ENCODE results near the gene INAFM1. TPM values are rescaled to one million over a fixed set of nuclear protein-coding genes. Genes with fewer than 3 reads are reported as not detected.
A peak's percentile ranks its signal among the peaks of the same experiment; 100 is the strongest.

INAFM1 gene
- total RNA-seq (2011; cell fraction: chromatin; rRNA removed; ENCODE audit: low replicate concordance): 3.9 and 14.1 TPM in 2 replicates
- total RNA-seq (2011; cell fraction: nucleolus; rRNA removed): 15.3 and 23.8 TPM in 2 replicates
- total RNA-seq (2011; cell fraction: nucleoplasm; rRNA removed): 10.9 and 11.0 TPM in 2 replicates
- total RNA-seq (2014; rRNA removed): 11.3 and 15.0 TPM in 2 replicates
- total RNA-seq (2014; rRNA removed; fragmentation: Illumina TruSeq; extraction: Trizol): 0.95 and 1.2 TPM in 2 replicates
- 2.1 and 2.3 TPM in 2 replicates for total RNA-seq (2015; rRNA removed; fragmentation: Illumina TruSeq; extraction: Trizol)
- total RNA-seq (2021): 26.6 and 30.9 TPM in 2 replicates
- polyA plus RNA-seq (2011; rRNA removed): 3.1 and 7.8 TPM in 2 replicates
- polyA plus RNA-seq (2011; cell fraction: cytosol; rRNA removed): 7.5 and 28.4 TPM in 2 replicates
- 10.8 and 17.8 TPM in 2 replicates for polyA plus RNA-seq (2011; cell fraction: nucleus; rRNA removed)
- polyA plus RNA-seq (2012): 13.9 and 22.8 TPM in 2 replicates
- polyA plus RNA-seq (2014; fragmentation: Illumina TruSeq; extraction: Trizol): 4.6 and 8.8 TPM in 2 replicates
- under 1 TPM; 0.71 to 0.87 TPM for polyA plus RNA-seq (2014; fragmentation: Nextera tagmentation; extraction: Ambion mirVana)
- polyA plus RNA-seq (2014; rRNA removed): 21.8 and 27.1 TPM in 2 replicates
- polyA minus RNA-seq (2011; rRNA and poly(A)+ RNA removed): 0.28 and 0.45 TPM in 2 replicates
- 6.3 and 7.8 TPM in 2 replicates for polyA minus RNA-seq (2011; cell fraction: cytosol; rRNA and poly(A)+ RNA removed)
- polyA minus RNA-seq (2011; cell fraction: nucleus; rRNA and poly(A)+ RNA removed): 3.9 and 5.7 TPM in 2 replicates
- Bru-seq, nascent RNA: percentile 76 among the genes with signal in this experiment
- percentile 66 among the genes with signal in this experiment for BruChase-seq, experiment 1, labeled RNA remaining after a 2-hour chase
- percentile 59 among the genes with signal in this experiment for BruChase-seq, experiment 2, labeled RNA remaining after a 6-hour chase
- long read RNA-seq, experiment 1, transcript INAFM1-201 (1 exons, 1,255 nt): major isoform, 70 of 79 reads
- long read RNA-seq, experiment 1, partial matches to known transcripts: 0 of 79 reads
- long read RNA-seq, experiment 1, other reads (novel, unspliced or antisense): 9 of 79 reads
- long read RNA-seq, experiment 2, transcript INAFM1-201 (1 exons, 1,255 nt): major isoform, 45 of 49 reads
- long read RNA-seq, experiment 2, partial matches to known transcripts: 0 of 49 reads
- long read RNA-seq, experiment 2, other reads (novel, unspliced or antisense): 4 of 49 reads
- long read RNA-seq, experiment 3, transcript INAFM1-201 (1 exons, 1,255 nt): major isoform, 21 of 28 reads
- long read RNA-seq, experiment 3, partial matches to known transcripts: 0 of 28 reads
- long read RNA-seq, experiment 3, other reads (novel, unspliced or antisense): 7 of 28 reads

- ATAC-seq: peak; percentile 81
- intact Hi-C loops (cut with micrococcal nuclease) (loop anchor here (1.0 kb wide), 1 partner anchor 17 kb away; no protein-coding TSS in a partner anchor), in situ Hi-C loops (cut with MboI) (no loop called here)
- H2AFZ ChIP-seq (ENCODE audit: low read depth, low read length): peak within 1 kb of the TSS; percentile 91
- under 1% methylated on average over 30 of the region's 72 CpGs for WGBS (ENCODE audit: insufficient coverage, low coverage, missing lambda C conversion rate)
- peaks cover 35 to 69% of the 10 kb centered on the region in 2 experiments for H3K4me1 ChIP-seq (replicated peaks in 1 of 2; ENCODE audit: control insufficient read depth in 2 of 2, insufficient read depth in 2 of 2, low read length in 2 of 2)
- no peaks in the 10 kb centered on the region for H3K27me3 ChIP-seq (ENCODE audit: control insufficient read depth in 2 of 2, insufficient read depth in 2 of 2, low read length in 2 of 2)
- no peaks in the 10 kb centered on the region for H3K9me3 ChIP-seq (replicated peaks; ENCODE audit: control insufficient read depth, insufficient read depth, low read depth, low read length)
- no peaks in the 10 kb centered on the region for H3K9me1 ChIP-seq (ENCODE audit: control insufficient read depth, insufficient read depth, low read length)
- H3K36me3 ChIP-seq (ENCODE audit: control insufficient read depth, insufficient read depth, low read length): peaks cover 26% of the 10 kb centered on the region; the same call in 1 of the 3 replicates
- POLR2A ChIA-PET: interaction anchor here (0.5 to 3.2 kb wide), 19 partner anchors 11 to 157 kb away, joined by 3 to 25 read pairs (median 3); partner anchors contain the start of genes CCDC9 and DHX34
- BruUV-seq (replicated peaks): no TSS peak
- CTCF ChIA-PET (ENCODE audit: low intra/inter-chr PET ratio): interaction anchor here (1.0 kb wide), 1 partner anchor 22 kb away, joined by 3 read pairs; no protein-coding TSS in a partner anchor
- peak; percentile 87 to 94 (median 92) for DNase-seq (ENCODE audit: extremely low read depth in 1 of 4, low spot score in 3 of 4)
- H3K4me2 ChIP-seq (ENCODE audit: insufficient read depth, low read length): peak within 1 kb of the TSS; percentile 93
- peak within 1 kb of the TSS; percentile 86 to 99 for H3K9ac ChIP-seq (ENCODE audit: insufficient read depth in 1 of 2, low read depth in 2 of 2, low read length in 2 of 2)
- peaks cover 20% of the 10 kb centered on the region for H3K79me2 ChIP-seq (ENCODE audit: control insufficient read depth, insufficient read depth, low read length)
- H4K20me1 ChIP-seq (replicated peaks; ENCODE audit: control insufficient read depth, insufficient read depth, low read length): no peaks in the 10 kb centered on the region
- H3K4me3 ChIP-seq: peak within 1 kb of the TSS; percentile 74
- H3K27ac ChIP-seq (ENCODE audit: extremely low read depth, low read depth, low read length): peak within 1 kb of the TSS; percentile 95
- FAIRE-seq: no peak
- no peak for TF ChIP-seq HDAC8 (tag; IDR thresholded peaks at IDR 0.05)
- no peak for TF ChIP-seq PRMT5 (CRISPR knock-in tag; IDR thresholded peaks at IDR 0.05)
- no peak for TF ChIP-seq CC2D1A (IDR thresholded peaks at IDR 0.05)
- TF ChIP-seq RERE (CRISPR knock-in tag; IDR thresholded peaks at IDR 0.05; ENCODE audit: borderline replicate concordance): no peak
- no peak for TF ChIP-seq MTF1 (CRISPR knock-in tag; IDR thresholded peaks at IDR 0.05; ENCODE audit: borderline replicate concordance)
- TF ChIP-seq NEUROD1 (IDR thresholded peaks at IDR 0.05; ENCODE audit: borderline replicate concordance, low read depth, low read length, partially characterized antibody): peak; percentile 11
Measured at GRCh38 chr19:47274071-47274890, at the start of gene INAFM1. INAFM1 (plus strand) TSS chr19:47274885; CDS start chr19:47274920, 35 bp downstream.

Data from K562 (cell line).